GM21447 (cell line): ENCODE data around the gene IL4I1.

Experiments
- ATAC-seq: cut with Tn5 transposase; IDR thresholded peaks from one replicate; pipeline ENCODE4 v1.9.1; 2021; ENCODE audit not compliant: unreplicated experiment

Gene IL4I1

GRCh38 chr19:49853852-49854377 is 42.8 kb downstream of the IL4I1 start:
- no peak for ATAC-seq

DNA sequence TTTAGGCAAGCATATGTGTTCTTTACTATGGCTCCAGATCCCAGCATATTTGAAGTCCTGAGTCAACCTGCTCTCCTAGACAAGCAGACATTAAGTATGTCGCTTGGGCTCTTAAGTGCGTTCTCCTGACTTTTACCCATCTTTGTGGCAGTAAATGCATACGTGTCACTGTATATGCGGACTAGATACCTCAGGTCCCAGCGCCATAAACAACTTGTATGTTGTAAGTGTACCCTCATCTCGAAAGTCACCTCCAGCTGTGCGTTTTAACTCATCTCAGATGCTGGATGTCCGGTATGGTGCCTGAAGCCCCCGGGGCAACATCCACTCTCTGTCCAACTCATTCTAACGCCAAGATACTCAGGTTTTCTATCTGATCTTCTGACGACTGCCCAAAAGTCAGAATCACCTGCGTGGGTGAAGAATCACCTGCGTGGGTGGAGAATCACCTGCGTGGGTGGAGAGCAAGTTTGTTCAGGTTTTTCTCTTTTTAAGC is 44.0 kb downstream of the IL4I1 start:
- ATAC-seq, result no peak

- ATAC-seq, result no peak
Measured at GRCh38 chr19:49851456-49852259, 45.0 kb downstream of the IL4I1 start.

DNA sequence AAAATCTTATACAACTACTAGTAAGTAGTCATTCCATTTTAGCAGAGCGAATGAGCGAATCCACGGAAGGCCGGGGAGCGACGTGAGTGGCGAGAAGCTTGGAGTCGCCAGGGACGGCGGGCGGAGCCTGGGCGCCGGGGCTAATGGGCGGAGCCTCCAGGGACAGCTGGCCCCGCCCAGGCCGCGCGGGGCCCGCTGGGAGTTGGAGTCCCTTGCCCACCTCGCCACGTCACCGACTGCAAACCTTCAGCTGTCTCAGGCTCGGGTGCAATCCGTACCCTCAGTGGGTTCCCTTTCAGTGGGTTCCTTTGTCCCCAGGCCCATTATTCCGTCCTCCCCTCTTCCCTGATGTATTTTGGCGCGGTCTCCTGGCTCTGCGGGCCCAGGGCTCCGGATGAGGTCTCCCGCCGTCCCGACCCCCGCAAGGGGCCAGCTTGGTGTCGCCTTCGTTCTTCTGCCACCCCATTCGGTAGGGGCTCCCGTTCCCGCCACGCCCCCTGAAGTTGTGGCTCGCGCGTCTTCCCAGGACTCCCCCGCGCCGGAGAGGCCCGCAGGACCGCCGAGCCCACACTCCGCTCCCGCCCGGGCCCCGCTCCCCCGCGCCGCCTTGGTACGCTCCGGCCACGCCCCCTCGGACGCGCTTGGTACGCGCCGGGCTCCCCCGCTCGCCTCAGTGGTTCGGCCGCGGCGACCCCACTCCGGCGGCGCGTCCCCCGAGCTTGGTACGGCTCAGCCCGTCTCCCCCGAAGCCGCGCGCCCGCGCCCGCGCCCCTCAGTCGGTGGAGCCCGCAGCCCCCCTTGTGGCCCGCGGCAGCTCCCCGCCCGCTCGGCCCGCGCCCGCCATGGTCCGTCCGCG is 46.0 kb downstream of the IL4I1 start, which contains the start of gene PTOV1:
Gene PTOV1, plus strand, starts transcription at position 673 of the 856 bp plus-strand sequence.
- ATAC-seq, result peak; percentile 74

DNA sequence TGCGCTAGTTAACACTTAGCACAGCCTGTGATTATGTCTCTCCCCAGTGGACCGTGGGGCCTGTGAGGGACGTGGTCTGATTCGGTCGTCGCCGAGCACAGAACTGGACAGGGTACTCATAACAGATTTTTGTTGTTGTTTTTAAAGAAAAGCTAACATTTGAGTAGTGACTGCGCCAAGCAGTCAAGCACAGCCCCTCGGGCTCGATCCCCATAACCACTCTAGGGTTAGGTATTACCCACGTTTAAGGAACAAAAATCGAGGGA is 46.5 kb downstream of the IL4I1 start:
- no peak for ATAC-seq

DNA sequence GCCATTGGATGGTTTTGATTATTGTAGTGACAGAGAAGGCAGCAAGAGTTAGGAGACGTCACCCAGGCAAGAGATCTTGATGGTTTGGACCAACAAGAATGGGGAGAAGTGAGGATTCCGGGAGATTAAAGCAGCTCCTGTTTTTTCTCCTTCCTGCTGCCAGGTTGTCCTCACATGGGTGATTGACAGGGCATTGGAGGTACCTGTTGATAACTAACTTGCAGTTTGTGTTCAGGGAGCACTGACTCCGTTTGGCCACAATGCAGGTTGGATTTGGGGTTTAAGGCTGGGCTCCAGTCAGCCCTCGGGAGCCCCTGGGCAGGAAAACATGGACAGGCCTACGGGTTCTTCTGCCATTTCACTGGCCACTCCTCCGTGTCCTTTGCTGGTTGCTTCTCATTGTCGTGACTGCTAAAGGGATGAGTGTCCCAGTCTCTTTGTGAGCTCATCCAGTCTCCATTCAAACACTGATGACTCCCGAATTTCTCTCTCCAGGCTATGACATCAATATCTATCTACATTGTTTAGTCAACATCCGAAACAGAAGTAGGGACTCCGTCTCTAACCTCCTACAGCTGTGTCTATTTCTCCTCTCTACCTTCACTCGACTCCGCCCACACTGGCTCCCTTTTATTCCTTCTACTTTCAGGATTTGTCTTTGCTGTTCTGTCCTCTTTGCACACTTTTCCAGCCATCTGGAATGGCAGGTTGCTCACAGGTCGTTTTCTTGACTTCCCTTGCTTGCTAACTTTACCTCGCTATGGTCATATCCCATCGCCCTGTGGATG is 47.1 kb downstream of the IL4I1 start:
- ATAC-seq, result no peak

DNA sequence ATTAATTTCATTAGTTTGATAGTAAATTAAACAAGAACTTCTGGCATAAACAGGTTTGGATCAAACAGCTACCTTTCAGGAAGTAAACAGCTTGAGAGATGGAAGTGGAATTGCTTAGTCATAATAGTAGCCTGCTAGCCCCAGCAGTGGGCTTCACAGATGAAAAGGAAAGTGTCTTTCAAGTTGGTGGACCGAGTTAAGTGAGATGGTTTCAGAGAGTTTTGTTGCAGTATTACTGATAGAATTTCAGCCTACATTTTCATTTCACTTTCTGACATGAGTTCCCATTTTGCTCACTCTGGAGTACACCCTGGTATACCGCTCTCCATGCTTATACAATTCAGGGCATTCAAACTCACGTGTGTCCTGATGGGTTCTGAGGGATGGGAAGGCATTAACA is 47.7 kb downstream of the IL4I1 start:
- ATAC-seq, result no peak

DNA sequence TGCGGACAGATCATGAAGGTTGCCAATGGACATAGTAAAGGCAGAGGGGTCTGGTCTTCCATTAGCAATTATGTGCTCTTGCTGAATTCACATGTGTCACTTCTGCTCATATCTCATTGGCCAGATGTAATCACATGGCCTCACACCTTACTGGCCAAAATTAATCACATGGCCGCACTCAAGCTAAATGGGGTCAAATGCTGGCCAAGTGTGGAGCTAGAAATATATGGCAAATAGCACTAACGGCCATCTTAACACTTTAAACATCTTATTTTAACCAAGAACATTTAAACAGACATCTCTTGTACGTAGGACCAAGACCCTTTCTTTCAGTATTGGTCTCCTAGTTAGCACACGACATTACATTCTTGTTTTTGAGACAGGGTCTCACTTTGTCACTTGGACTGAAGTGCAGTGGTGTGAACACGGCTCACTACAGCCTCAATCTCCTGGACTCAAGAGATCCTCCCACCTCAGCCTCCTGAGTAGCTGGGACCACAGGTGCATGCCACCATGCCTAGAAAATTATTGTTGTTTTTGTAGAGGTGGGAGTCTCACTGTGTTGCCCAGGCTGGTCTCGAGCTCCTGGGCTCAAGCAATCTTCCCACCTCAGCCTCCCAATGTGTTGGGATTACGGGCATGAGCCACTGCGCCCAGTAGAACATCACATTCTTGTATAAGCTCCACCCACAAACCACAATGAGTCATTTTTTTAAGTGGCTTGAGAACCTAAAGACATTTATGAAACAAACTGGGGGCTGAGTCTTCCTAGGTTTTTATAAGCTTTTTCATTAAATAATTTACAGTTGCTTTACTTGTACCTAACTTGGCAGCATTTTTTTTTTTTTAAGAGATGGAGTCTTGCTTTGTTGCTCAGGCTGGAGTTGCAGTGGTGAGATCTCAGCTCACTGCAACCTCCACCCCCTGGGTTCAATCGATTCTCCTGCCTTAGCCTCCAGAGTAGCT is 48.7 kb downstream of the IL4I1 start:
- ATAC-seq, result no peak

- ATAC-seq, result no peak
Measured at GRCh38 chr19:49846408-49846807, 50.3 kb downstream of the IL4I1 start.

DNA sequence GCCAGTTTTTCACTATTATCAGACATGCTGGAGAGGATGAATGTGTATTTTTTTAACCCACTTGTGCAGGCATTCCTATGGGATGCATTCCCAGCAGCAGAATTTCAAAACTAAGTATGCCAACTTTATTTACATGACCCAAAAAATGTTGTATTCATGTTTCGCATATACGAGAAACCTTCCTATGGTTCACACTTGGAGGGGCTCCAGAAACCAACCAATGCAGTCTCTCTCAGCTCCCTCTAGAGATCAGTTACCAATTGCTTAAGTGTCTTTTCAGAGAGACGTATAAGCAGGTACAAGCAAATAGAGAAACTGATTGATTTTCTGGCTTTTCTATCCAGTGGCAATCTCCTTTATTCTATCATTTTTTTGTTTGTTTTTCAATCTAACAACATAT is 51.3 kb downstream of the IL4I1 start:
- ATAC-seq, result no peak

GRCh38 chr19:49844138-49845095 is 52.3 kb downstream of the IL4I1 start:
- no peak for ATAC-seq

DNA sequence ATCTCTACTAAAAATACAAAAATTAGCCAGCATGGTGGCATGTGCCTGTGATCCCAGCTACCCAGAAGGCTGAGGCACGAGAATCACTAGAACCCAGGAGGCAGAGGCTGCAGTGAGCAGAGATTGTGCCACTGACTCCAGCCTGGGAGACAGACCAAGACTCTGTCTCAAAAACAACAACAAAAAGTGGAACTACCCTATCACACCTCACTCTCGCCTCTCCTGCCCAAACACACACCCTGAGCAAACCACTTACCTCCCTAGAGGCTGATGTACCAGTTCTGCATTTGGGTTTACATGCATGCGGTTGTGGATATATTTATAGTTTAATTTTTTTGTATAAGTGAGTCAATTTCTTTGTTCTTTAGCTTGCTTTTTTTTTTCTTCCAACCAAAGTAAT is 53.4 kb downstream of the IL4I1 start:
- ATAC-seq, result no peak

DNA sequence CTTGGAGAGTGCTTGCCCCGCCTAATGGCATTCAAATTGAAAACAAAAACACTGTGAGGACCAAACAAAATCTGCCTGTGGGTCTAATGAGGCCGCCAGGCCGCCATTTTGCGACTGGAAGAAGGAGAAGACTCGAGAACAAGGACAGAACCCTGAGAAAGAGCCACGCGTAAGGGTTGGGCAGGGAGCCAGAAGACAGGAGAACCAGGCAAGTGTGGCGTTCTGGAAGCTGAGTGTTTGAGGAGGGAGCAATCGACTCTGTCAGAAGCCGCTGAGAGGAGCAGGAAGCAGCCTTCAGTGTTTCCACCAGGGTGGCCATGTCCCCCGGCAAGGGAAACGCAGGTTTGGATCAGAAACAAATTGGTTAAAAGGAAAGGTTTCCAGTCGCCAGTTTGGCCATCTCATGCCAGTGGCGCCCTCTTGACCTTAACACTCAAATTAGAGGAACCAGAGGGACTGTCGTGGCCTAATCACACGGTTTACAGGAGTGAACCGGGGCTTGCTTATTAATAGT is 55.9 kb downstream of the IL4I1 start:
- no peak for ATAC-seq

DNA sequence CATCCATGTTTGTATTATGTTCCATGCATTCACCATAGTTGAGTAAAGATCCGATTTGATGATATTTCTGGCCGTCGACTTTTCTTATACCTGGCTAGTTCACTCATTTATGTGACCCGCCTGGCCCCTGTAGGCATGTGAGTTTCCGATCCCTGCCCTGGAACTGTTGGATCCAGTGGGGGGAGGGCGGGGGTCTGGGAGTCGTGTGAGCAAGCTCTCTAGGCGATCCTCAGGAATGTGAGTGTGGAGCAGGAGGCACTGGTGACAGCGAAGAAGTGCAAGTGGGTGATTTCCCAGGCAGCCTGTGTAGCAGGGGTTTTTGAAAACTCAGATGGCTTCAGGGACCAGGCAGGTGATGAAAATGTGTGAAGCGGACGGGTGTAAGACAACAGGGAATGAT is 56.4 kb downstream of the IL4I1 start:
- no peak for ATAC-seq

GRCh38 chr19:49839713-49840112 is 57.0 kb downstream of the IL4I1 start:
- ATAC-seq, result no peak
